Measurements from ENCODE around the gene SLC35D2.
A peak's percentile ranks its signal among the peaks of the same experiment; 100 is the strongest.
"Not testable (repeated sequence)": the region's sequence is repeated elsewhere in the genome, so short reads cannot be mapped to it uniquely, and the experiment has no call there.

The SLC35D2 gene

DNA sequence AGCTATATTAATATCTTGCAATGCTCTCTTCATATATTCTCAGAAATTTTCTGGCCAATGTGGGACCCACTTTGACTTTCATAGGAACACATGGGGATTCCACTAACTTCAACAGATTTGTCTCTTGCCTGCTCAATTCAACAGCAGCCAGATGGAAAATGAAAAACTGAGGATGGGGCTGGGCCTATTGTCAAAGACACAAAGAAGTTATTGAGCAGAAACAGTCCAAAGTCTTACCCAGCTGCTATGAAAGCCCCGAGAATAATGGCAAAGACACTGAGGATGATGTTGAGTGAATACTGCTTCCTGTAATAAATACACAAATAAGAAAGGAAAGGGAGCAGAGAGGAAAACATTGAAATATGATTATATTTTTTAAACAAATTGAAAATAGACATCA, 32.6 kb downstream of the SLC35D2 start:
- H3K27me3 Mint-ChIP-seq, result no peaks in the 10 kb centered on the region
- no peaks in the 10 kb centered on the region for H3K4me1 Mint-ChIP-seq (ENCODE audit: low read depth)
- no peak overlapping the region for H3K27ac Mint-ChIP-seq
- H3K4me3 Mint-ChIP-seq, result no peak overlapping the region
- DNase-seq, result no peak
- peaks cover 1% of the 10 kb centered on the region for H3K36me3 Mint-ChIP-seq (ENCODE audit: low read depth)
- no peaks in the 10 kb centered on the region for H3K9me3 Mint-ChIP-seq

DNA sequence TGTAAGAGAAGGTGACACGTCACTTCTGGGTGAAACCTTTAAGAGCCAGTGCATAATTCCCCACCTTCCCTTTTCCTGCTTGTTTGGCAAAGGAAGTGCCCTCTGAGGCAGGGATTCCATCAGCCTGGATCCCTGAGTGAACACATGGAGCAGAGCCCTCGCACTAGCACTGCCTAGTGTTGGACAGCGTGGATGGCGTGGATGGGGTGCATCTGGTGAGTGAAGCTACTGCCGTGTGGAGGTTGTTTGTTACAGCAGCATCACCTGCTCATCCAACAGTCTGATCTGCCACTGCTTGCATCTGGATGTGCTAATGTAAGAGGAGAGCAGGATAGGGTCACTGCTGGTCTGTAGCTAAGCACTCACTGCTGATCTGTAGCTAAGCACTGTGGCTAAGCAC, 35.2 kb downstream of the SLC35D2 start:
- DNase-seq, result no peak
- H3K36me3 Mint-ChIP-seq (ENCODE audit: low read depth), result no peaks in the 10 kb centered on the region
- H3K27me3 Mint-ChIP-seq, result no peaks in the 10 kb centered on the region
- H3K4me1 Mint-ChIP-seq (ENCODE audit: low read depth), result no peaks in the 10 kb centered on the region
- no peaks in the 10 kb centered on the region for H3K9me3 Mint-ChIP-seq
- H3K27ac Mint-ChIP-seq, result no peak overlapping the region
- no peak overlapping the region for H3K4me3 Mint-ChIP-seq

GRCh38 chr9:96345551-96345950, 38.0 kb downstream of the SLC35D2 start:
- no peak overlapping the region for H3K4me3 Mint-ChIP-seq
- no peaks in the 10 kb centered on the region for H3K27me3 Mint-ChIP-seq
- no peaks in the 10 kb centered on the region for H3K4me1 Mint-ChIP-seq (ENCODE audit: low read depth)
- no peak for DNase-seq
- H3K9me3 Mint-ChIP-seq, result no peaks in the 10 kb centered on the region
- no peak overlapping the region for H3K27ac Mint-ChIP-seq
- no peaks in the 10 kb centered on the region for H3K36me3 Mint-ChIP-seq (ENCODE audit: low read depth)

DNA sequence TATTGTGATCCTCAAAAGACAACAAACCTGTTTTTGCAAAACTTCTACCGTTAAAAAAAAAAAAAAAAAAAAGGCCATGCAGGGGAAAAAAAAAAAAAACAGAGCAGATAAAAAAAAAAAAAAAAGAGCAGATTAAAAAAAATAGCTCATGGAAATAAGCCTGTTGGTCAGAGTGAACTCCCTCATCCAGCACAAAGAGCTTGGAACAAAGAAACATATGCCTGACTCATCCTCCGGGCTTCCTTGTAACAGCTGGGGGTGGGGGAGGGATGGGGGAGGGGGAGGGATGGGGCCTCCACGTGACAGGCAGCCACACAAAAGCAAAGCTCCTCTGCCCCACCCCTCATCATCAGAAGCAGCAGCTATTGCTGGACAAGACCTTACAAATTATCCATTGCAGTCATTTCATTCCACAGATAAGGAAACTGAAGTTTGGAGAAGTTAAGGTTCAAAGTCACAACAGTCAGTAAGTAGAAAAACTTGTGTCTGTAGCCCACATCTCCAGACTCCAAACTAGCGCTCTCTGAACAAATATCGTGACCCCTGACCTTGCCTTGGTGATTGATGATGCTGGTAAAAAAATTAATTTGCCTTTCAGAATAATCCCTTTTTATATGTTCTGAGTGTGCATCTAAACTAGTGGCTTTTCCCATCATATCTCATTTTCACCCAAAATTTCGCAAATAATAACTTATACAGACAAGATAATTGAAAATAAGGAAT, 38.9 kb downstream of the SLC35D2 start:
- no peaks in the 10 kb centered on the region for H3K36me3 Mint-ChIP-seq (ENCODE audit: low read depth)
- H3K4me1 Mint-ChIP-seq (ENCODE audit: low read depth), result peaks cover 6% of the 10 kb centered on the region
- H3K4me3 Mint-ChIP-seq, result no peak overlapping the region
- DNase-seq, result no peak
- no peak overlapping the region for H3K27ac Mint-ChIP-seq
- no peaks in the 10 kb centered on the region for H3K27me3 Mint-ChIP-seq
- no peaks in the 10 kb centered on the region for H3K9me3 Mint-ChIP-seq

DNA sequence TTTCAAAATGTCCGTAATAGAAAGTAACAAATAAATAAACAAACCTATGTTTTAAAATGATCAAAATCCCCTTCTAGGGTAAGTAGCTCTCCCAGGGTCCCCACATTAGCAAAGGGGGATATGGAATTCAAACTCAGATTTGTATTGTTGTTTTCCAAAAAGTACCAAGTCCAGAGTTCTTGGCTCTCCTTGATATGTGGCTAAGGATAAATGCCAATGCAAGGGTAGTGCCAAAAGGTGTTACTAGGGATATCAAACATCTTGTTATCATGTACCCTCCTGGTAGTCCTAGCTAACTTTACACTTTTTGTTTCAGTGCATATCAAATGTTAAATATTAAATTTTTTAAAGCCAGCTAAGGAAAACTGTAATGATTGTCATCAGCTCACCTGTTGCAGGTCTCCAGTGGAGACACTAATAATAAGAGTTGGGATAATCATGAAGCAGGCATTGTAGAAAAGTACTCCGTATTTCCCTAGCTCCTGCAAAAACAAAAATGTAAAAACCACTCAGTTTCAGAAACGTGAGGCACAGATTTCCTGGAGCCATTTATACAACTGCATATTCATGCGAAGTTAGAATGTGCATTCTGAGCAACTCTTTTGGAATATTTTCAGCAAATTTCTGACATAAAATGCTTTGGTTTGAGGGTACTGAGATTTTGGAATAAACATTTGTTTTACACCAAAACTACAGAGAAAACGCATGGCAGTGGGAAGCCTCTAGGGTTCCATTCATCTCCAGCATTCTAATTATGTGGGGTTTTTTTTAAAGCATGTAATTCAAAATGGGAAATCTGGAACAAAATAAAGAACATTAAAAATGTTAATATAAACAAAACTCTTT, 39.8 kb downstream of the SLC35D2 start:
- Mint-ChIP-seq H3K27ac (no peak overlapping the region), H3K27me3 (no peaks in the 10 kb centered on the region), H3K36me3 (ENCODE audit: low read depth) (no peaks in the 10 kb centered on the region), H3K4me3 (no peak overlapping the region), H3K4me1 (ENCODE audit: low read depth) (peaks cover 8% of the 10 kb centered on the region), H3K9me3 (no peaks in the 10 kb centered on the region)
- no peak for DNase-seq

DNA sequence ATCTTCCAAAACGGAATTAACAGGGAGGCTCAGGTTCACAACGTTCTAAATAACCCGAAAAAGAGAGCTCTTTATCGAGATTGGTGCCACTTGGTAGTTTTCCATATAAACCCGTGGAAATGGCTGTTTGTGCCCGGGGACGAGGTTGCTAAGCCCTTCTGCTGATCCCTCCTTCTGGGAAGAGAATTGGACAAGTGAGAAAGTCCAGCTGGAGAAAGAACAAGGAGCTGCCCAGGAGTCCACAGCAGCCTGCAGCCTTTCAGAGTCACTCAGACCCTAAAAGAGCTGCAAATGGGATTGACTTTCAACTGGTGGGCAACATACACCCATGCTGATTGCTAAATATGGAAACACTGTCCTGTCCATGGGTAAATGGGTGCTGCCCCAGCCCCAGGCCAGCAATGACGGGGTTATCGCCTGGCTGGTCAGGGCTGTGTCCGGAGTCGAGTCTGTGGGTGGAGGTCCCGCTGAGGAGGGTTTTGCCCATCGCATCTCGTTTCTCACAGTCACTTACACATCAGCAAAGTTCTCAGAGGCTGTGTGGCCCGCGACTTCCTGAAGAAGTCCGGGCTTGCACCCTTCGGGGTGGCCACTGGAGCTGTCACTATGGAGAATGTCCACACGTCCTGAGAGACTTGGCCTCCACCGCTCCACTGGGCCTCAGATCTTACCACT, 40.8 kb downstream of the SLC35D2 start:
- Mint-ChIP-seq H3K36me3 (ENCODE audit: low read depth) (no peaks in the 10 kb centered on the region), H3K4me3 (no peak overlapping the region), H3K9me3 (no peaks in the 10 kb centered on the region), H3K27ac (no peak overlapping the region), H3K4me1 (ENCODE audit: low read depth) (peaks cover 8% of the 10 kb centered on the region), H3K27me3 (no peaks in the 10 kb centered on the region)
- no peak for DNase-seq

DNA sequence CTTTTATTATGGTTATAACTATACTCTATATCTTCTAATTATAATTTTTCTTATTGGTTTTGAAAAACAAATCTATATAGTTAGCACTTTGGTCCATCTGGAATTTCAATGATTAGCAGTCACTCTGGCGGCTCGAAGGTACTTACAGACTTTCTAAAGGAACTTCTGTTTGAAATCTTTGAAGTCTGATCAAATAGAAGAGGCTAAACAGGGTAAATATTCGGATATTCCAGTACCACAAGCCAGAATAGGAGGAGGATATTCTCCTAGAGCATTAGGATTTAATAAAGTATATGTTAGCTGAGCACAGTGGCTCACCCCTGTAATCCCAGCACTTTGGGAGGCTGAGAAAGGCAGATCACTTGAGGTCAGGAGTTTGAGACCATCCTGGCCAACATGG, 42.8 kb downstream of the SLC35D2 start:
- DNase-seq, result no peak
- Mint-ChIP-seq H3K27ac (no peak overlapping the region), H3K4me3 (no peak overlapping the region), H3K36me3 (ENCODE audit: low read depth) (no peaks in the 10 kb centered on the region), H3K4me1 (ENCODE audit: low read depth) (peaks cover 8% of the 10 kb centered on the region), H3K27me3 (no peaks in the 10 kb centered on the region), H3K9me3 (no peaks in the 10 kb centered on the region)

DNA sequence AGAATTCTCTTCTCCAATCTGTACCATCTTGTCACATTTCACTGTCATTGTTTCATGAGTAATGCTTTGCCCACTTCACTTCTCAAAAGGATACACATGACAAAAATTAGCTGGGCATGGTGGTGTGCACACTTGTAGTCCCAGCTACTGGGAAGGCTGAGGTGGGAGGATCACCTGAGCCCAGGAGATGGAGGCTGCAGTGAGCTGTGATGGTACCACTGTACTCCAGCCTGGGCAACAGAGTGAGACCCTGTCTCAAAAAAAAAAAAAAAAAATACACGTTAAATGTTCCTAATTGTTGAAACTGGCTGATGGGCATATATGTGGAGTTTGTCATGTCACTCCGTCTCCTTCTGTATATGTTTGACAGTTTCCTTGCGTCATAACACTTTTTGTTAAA, 45.2 kb downstream of the SLC35D2 start:
- Mint-ChIP-seq H3K27me3 (no peaks in the 10 kb centered on the region), H3K27ac (no peak overlapping the region), H3K9me3 (no peaks in the 10 kb centered on the region), H3K4me3 (no peak overlapping the region), H3K4me1 (ENCODE audit: low read depth) (peaks cover 8% of the 10 kb centered on the region), H3K36me3 (ENCODE audit: low read depth) (no peaks in the 10 kb centered on the region)
- DNase-seq, result no peak

DNA sequence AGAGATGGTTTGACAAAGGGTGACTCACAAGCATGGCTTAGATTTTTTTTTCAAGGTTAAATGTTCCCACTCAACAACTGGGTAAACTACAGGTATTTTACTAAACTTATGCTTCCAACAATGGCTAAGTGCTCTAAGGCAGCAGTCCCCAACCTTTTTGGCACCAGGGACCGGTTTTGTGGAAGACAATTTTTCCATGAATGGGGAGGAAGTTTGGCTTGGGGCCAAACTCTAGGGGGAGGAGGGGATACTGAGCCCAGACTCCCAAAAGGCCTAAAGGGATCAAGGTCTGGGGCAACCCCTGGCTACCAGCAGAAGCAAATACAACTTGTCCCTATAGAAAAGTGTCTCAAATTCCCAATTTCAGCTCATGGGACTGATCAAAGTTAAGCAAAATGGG, 49.6 kb downstream of the SLC35D2 start:
- H3K27ac Mint-ChIP-seq, result no peak overlapping the region
- H3K27me3 Mint-ChIP-seq, result no peaks in the 10 kb centered on the region
- H3K4me3 Mint-ChIP-seq, result no peak overlapping the region
- no peak for DNase-seq
- no peaks in the 10 kb centered on the region for H3K9me3 Mint-ChIP-seq
- H3K4me1 Mint-ChIP-seq (ENCODE audit: low read depth), result no peaks in the 10 kb centered on the region
- H3K36me3 Mint-ChIP-seq (ENCODE audit: low read depth), result no peaks in the 10 kb centered on the region

DNA sequence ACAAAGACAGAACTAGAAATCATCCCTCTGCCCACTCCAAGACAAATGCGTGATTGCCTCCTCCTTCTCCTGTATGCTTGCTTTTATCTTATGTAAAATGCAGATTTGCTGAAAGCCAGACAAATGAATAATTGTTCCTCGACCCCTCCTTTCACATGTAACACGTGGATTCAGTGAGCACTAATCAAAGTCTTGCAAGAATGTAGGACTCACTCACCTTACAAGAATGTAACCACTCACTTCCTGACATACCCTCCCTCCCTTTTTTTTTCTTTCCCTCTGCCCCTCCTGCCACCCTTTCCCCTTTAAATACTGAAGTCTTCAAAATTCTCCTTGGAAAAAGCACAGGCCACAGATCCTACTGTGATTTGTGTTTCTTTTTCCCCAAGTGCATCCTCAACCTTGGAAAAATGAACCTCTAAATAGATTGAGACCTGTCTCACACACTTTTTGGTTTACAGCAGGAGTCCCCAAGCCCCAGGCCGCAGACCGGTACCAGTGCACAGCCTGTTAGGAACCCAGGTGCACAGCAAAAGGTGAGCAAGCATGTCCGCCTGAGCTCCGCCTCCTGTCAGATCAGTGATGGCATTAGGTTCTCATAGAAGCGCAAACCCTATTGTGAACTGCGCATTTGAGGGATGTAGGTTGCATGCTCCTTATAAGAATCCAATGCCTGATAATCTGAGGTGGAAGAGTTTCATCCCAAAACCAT, 52.1 kb downstream of the SLC35D2 start:
- Mint-ChIP-seq H3K4me1 (ENCODE audit: low read depth) (no peaks in the 10 kb centered on the region), H3K27ac (no peak overlapping the region), H3K4me3 (no peak overlapping the region), H3K9me3 (no peaks in the 10 kb centered on the region), H3K36me3 (ENCODE audit: low read depth) (no peaks in the 10 kb centered on the region), H3K27me3 (no peaks in the 10 kb centered on the region)
- no peak for DNase-seq

- Mint-ChIP-seq H3K36me3 (ENCODE audit: low read depth) (no peaks in the 10 kb centered on the region), H3K4me1 (ENCODE audit: low read depth) (no peaks in the 10 kb centered on the region)
- peak; percentile 34 for DNase-seq
These were observed 55.7 kb downstream of the SLC35D2 start for GRCh38 chr9:96327694-96328352.

DNA sequence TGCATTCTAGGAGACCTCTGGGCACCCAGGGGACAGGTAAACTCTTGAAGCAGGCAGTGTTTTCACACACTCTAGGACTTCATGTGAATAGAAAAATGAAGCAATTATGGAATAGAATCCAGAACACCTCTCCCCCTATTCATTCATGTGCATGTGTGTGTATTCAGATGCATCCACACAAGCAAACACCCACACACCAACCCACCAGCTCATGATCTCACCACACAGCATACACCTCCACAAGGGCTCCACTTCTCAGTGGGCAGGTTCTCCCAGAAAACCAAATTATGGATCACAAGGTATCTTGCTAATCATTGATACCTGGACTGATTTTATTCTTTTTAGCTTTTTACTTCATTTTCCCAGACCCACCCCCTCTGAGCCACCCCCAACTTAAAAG, 60.3 kb downstream of the SLC35D2 start:
- Mint-ChIP-seq H3K27me3 (no peaks in the 10 kb centered on the region), H3K4me1 (ENCODE audit: low read depth) (no peaks in the 10 kb centered on the region), H3K4me3 (no peak overlapping the region), H3K27ac (no peak overlapping the region), H3K9me3 (no peaks in the 10 kb centered on the region), H3K36me3 (ENCODE audit: low read depth) (no peaks in the 10 kb centered on the region)
- DNase-seq, result no peak

More at GRCh38 chr9:96327694-96328352, 55.7 kb downstream of the SLC35D2 start:
- H3K9me3 Mint-ChIP-seq, result no peaks in the 10 kb centered on the region
- no peak overlapping the region for H3K4me3 Mint-ChIP-seq
- no peaks in the 10 kb centered on the region for H3K27me3 Mint-ChIP-seq
- H3K27ac Mint-ChIP-seq, result no peak overlapping the region

GRCh38 chr9:96322736-96323135, 60.8 kb downstream of the SLC35D2 start:
- H3K36me3 Mint-ChIP-seq (ENCODE audit: low read depth); DNase-seq; H3K4me1 Mint-ChIP-seq (ENCODE audit: low read depth); H3K9me3 Mint-ChIP-seq; H3K4me3 Mint-ChIP-seq; H3K27me3 Mint-ChIP-seq; H3K27ac Mint-ChIP-seq: not testable (repeated sequence)

- not testable (repeated sequence) for H3K9me3 Mint-ChIP-seq; DNase-seq; H3K4me3 Mint-ChIP-seq; H3K27ac Mint-ChIP-seq; H3K27me3 Mint-ChIP-seq; H3K4me1 Mint-ChIP-seq (ENCODE audit: low read depth); H3K36me3 Mint-ChIP-seq (ENCODE audit: low read depth)
These were observed 61.3 kb downstream of the SLC35D2 start for GRCh38 chr9:96322210-96322609.

All from activated T-cell treated with anti-CD3 and anti-CD28 coated beads, Interleukin-2, amount 50 U/mL, for 24 hours (primary cell).